Duodenal mucosa (tissue), 2 donors: ENCODE results near the gene UROS.

ENCODE experiments used
- H3K27ac ChIP-seq: one replicate; pipeline ENCODE4 v1.7.0; 2013; ENCODE audit warnings: low read depth, low read length
- H3K27me3 ChIP-seq, 2 donors: one replicate each; pipeline ENCODE4 v1.7.0; 2013; ENCODE audit warnings: low read length in 2 of 2, control low read depth in 1 of 2; ENCODE audit not compliant: insufficient read depth in 2 of 2, control insufficient read depth in 1 of 2
- H3K36me3 ChIP-seq, 2 donors: one replicate each; pipeline ENCODE4 v1.7.0; 2013; ENCODE audit warnings: low read length in 2 of 2, control low read depth in 1 of 2; ENCODE audit not compliant: insufficient read depth in 2 of 2, control insufficient read depth in 1 of 2
- H3K4me1 ChIP-seq, 2 donors: one replicate each; pipeline ENCODE4 v1.7.0; 2013; ENCODE audit warnings: low read length in 2 of 2, control low read depth in 1 of 2; ENCODE audit not compliant: insufficient read depth in 2 of 2, control insufficient read depth in 1 of 2
- H3K4me3 ChIP-seq, 2 donors: one replicate each; pipeline ENCODE4 v1.7.0; 2013; ENCODE audit warnings: low read length in 2 of 2, low read depth in 1 of 2
- H3K9ac ChIP-seq, 2 donors: one replicate each; pipeline ENCODE4 v1.7.0; 2013; ENCODE audit warnings: low read length in 2 of 2, low read depth in 1 of 2
- H3K9me3 ChIP-seq, 2 donors: one replicate each; pipeline ENCODE4 v1.7.0; 2013; ENCODE audit warnings: low read length in 2 of 2, control low read depth in 1 of 2; ENCODE audit not compliant: control insufficient read depth in 1 of 2

Gene UROS

GRCh38 chr10:125792342-125793300, 30.4 kb downstream of the UROS start:
- Histone ChIP-seq H3K9ac (no peak overlapping the region), H3K36me3 (peaks cover 35 to 62% of the 10 kb centered on the region in 2 donors), H3K4me1 (no peaks in the 10 kb centered on the region), H3K27me3 (no peaks in the 10 kb centered on the region), H3K9me3 (no peaks in the 10 kb centered on the region), H3K27ac (no peak overlapping the region), H3K4me3 (no peak overlapping the region)

- H3K9ac ChIP-seq, result no peak overlapping the region
- no peak overlapping the region for H3K27ac ChIP-seq
- peaks cover 25 to 28% of the 10 kb centered on the region in 2 donors for H3K36me3 ChIP-seq
Observed at GRCh38 chr10:125788156-125789034, 34.7 kb downstream of the UROS start.

DNA sequence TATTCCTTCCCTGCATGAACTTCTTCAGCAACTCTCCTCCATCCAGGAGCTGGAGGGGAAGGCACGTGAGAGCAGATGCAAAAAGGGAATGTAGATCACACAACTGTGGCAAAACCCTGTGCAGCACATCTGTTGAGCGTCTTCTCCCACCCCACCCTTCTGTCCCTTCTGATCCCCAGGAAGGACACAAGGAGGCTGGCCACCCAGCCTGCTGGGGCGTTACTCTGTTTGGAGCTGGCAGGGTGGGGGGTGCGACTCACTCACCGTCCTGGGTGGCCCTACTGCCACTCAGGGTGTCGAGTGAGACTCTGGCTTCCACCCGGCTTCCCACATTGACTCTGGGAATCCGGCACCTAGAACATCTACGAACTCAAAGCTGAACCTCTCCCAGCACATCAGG, 37.3 kb downstream of the UROS start:
- H3K9ac ChIP-seq, result no peak overlapping the region
- H3K27me3 ChIP-seq, result no peaks in the 10 kb centered on the region
- H3K4me1 ChIP-seq, result no peaks in the 10 kb centered on the region
- peaks cover 15 to 16% of the 10 kb centered on the region in 2 donors for H3K36me3 ChIP-seq
- H3K4me3 ChIP-seq, result no peak overlapping the region
- H3K27ac ChIP-seq, result no peak overlapping the region
- H3K9me3 ChIP-seq, result no peaks in the 10 kb centered on the region

More at GRCh38 chr10:125788156-125789034, 34.7 kb downstream of the UROS start:
- Histone ChIP-seq H3K9me3 (no peaks in the 10 kb centered on the region), H3K4me3 (no peak overlapping the region), H3K4me1 (no peaks in the 10 kb centered on the region), H3K27me3 (no peaks in the 10 kb centered on the region)

DNA sequence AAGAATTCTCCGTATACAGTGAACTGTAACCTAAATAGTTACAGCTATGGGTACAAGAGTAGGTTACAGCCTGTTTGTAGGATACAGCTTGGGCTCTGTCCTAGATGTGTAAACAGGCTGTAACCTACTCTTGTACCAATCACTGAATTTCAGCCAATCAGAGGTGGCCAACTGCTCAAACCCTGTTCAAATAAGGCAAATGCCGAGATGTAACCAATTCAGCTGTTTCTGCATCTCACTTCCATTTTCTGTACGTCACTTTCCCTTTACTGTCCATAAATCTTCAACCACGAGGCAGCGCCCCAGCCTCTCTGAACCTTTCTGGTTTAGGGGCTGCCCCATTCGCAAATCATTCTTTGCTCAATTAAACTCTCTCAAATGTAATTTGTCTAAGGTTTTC, 39.1 kb downstream of the UROS start:
- H3K36me3 ChIP-seq, result peaks cover 8% of the 10 kb centered on the region in 2 donors
- H3K4me3 ChIP-seq, result no peak overlapping the region
- H3K9me3 ChIP-seq, result no peaks in the 10 kb centered on the region
- no peak overlapping the region for H3K27ac ChIP-seq
- no peaks in the 10 kb centered on the region for H3K4me1 ChIP-seq
- no peaks in the 10 kb centered on the region for H3K27me3 ChIP-seq
- no peak overlapping the region for H3K9ac ChIP-seq

- Histone ChIP-seq H3K9ac (no peak overlapping the region), H3K27ac (no peak overlapping the region), H3K4me3 (no peak overlapping the region)
Observed at GRCh38 chr10:125783408-125783807, 39.6 kb downstream of the UROS start.

DNA sequence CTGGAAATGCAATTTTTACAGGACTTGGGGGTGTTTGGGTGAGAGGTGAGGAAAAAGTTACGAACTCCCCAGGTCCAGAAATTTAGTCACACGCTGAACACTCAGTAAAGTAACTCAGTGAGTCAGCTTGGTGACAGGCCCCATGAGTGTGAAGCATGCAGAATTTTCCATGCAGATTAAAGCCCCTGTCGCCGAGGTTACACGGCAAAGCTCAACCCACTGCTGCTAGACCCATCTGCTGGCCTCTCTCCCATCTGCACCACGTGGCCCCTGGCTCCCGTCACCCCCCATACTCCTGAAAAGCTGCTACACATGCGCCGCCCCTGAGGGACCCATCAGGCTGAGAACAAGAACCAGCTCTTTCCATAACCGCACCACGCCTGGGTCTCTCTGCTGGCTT, 40.4 kb downstream of the UROS start:
- Histone ChIP-seq H3K27ac (no peak overlapping the region), H3K27me3 (no peaks in the 10 kb centered on the region), H3K4me3 (no peak overlapping the region), H3K4me1 (no peaks in the 10 kb centered on the region), H3K36me3 (no peaks in the 10 kb centered on the region), H3K9me3 (no peaks in the 10 kb centered on the region), H3K9ac (no peak overlapping the region)

More at GRCh38 chr10:125783408-125783807, 39.6 kb downstream of the UROS start:
- H3K9me3 ChIP-seq, result no peaks in the 10 kb centered on the region
- H3K4me1 ChIP-seq, result no peaks in the 10 kb centered on the region
- H3K36me3 ChIP-seq, result peaks cover 2 to 3% of the 10 kb centered on the region in 2 donors
- no peaks in the 10 kb centered on the region for H3K27me3 ChIP-seq

- no peak overlapping the region for H3K4me3 ChIP-seq
- H3K27ac ChIP-seq, result no peak overlapping the region
- H3K4me1 ChIP-seq, result no peaks in the 10 kb centered on the region
- H3K9ac ChIP-seq, result no peak overlapping the region
- no peaks in the 10 kb centered on the region for H3K9me3 ChIP-seq
- no peaks in the 10 kb centered on the region for H3K36me3 ChIP-seq
- no peaks in the 10 kb centered on the region for H3K27me3 ChIP-seq
Observed at GRCh38 chr10:125782054-125782453, 41.0 kb downstream of the UROS start.

DNA sequence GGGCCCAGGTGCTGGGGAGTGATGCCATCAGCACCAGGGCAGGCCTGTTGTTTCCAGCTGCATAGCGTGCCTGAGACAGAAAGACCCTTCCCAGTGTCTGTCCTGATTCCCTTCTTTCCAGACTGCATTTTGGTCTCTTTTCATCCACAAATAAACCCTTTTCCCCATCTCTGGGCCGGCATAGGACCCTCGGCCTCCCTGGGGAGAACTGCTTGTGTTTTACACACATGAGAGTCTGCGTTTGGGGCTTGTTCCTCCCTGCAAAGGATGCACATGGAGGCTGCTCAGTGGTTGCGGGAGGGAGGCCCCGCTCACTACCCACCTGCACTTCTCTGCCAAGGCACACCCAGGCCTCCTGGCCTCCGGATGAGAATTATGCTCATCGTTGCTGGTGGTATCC, 41.7 kb downstream of the UROS start:
- no peaks in the 10 kb centered on the region for H3K27me3 ChIP-seq
- H3K4me3 ChIP-seq, result no peak overlapping the region
- no peaks in the 10 kb centered on the region for H3K4me1 ChIP-seq
- no peaks in the 10 kb centered on the region for H3K36me3 ChIP-seq
- H3K27ac ChIP-seq, result no peak overlapping the region
- H3K9ac ChIP-seq, result no peak overlapping the region
- H3K9me3 ChIP-seq, result no peaks in the 10 kb centered on the region

DNA sequence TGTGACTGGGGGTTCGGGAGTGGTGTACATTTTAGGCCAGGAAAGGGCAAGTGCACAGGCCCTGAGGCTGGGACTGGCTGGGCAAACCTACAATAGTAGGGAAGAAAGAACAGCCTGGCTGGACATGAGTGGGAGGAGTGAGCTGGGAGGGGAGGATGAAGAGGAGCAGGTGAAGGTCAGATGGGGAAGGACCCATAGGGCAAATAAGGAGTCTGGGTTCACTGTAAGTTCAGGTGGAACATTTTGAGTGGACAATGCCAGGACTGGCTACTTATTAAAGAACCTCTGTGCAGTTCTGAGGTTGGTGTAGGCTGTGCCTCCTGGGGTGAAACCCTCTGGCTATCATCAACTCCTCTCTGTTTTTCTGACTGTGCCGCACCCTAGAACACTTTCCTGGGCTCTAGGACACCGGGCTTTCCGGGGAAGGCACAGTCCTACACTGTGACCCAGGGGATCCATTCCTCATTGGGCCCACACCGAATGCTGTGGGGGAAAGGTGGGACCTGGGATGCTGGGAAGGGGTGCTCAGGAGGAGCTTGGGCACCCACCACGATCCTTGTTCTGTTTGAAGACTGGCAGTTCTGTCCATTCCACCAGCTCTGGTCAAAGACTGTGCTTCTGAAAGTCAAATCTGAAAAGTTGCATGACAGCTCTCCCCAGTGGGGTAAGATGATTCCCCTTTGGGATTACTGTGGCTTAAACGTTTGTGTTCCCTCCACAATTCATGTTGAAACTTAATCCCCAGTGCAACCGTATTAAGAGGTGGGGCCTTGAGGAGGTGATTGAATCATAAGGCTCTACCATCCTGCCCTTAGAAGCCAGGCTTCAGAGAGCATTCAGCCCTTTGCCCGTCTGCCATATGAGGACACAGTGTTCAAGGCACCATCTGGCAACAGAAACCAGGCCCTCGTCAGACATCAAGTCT, 43.4 kb downstream of the UROS start:
- Histone ChIP-seq H3K9ac (no peak overlapping the region), H3K4me3 (no peak overlapping the region), H3K27me3 (no peaks in the 10 kb centered on the region), H3K27ac (no peak overlapping the region), H3K36me3 (no peaks in the 10 kb centered on the region), H3K4me1 (no peaks in the 10 kb centered on the region), H3K9me3 (no peaks in the 10 kb centered on the region)
